Panc1 (cell line): ENCODE measurements around the gene CAMK2A. TPM values are rescaled to one million over a fixed set of nuclear protein-coding genes. Genes with fewer than 3 reads are reported as not detected.

Experiments used
- ATAC-seq: fragments of 200-7000 bp; cut with Tn5 transposase; 2 replicates; pipeline ENCODE4 v1.9.1; 2020; ENCODE audit warnings: mild to moderate bottlenecking, moderate library complexity
- BruUV-seq: library from RNA; stranded (reverse); fragments of 400-500 nt; replicated peaks from 2 replicates; lab custom pipeline; 2021; lab: Mats Ljungman, UMichigan
- CTCF ChIA-PET: fragments of 300-600 bp; sonication (Branson Sonifier 250); formaldehyde crosslinking; loops from one replicate; lab custom pipeline; 2022; ENCODE audit warnings: antibody characterized with exemption; lab: Charles Lee
- POLR2A ChIA-PET: fragments of 300-600 bp; sonication (Branson Sonifier 250); formaldehyde crosslinking; loops from one replicate; lab custom pipeline; 2022; ENCODE audit warnings: antibody characterized with exemption; lab: Charles Lee
- DNase-seq: peaks from one replicate; pipeline ENCODE4 v3.0.0-alpha.2; 2010; ENCODE audit warnings: low read depth, low spot score
- H3K27ac ChIP-seq: 2 replicates; pipeline ENCODE4 v1.5.1; 2011; ENCODE audit warnings: mild to moderate bottlenecking, low read length, inconsistent platforms
- H3K27me3 ChIP-seq: fragments of 200-500 bp; sonication (Bioruptor generic); 2 replicates; pipeline ENCODE4 v1.6.0; 2014; ENCODE audit warnings: low read length, inconsistent platforms; ENCODE audit not compliant: control insufficient read depth, insufficient read depth
- H3K36me3 ChIP-seq: fragments of 200-500 bp; sonication (Bioruptor generic); 2 replicates; pipeline ENCODE4 v1.5.1; 2014; ENCODE audit warnings: inconsistent platforms, mild to moderate bottlenecking, low read length, moderate library complexity; ENCODE audit not compliant: control insufficient read depth, insufficient read depth
- H3K4me1 ChIP-seq: 2 replicates; pipeline ENCODE4 v1.5.1; 2011; ENCODE audit warnings: inconsistent platforms, mild to moderate bottlenecking, low read length, moderate library complexity; ENCODE audit not compliant: control insufficient read depth, insufficient read depth
- H3K4me3 ChIP-seq, 2 experiments: 2 replicates each; pipeline ENCODE4 v1.5.1; 2011 to 2012; ENCODE audit warnings: low read depth in 2 of 2, low read length in 2 of 2, mild to moderate bottlenecking in 2 of 2, inconsistent platforms in 1 of 2, moderate library complexity in 1 of 2
- H3K9me3 ChIP-seq: fragments of 200-500 bp; sonication (Bioruptor generic); 2 replicates; pipeline ENCODE4 v1.5.1; 2014; ENCODE audit warnings: low read depth, mild to moderate bottlenecking, inconsistent platforms, low read length, moderate library complexity; ENCODE audit not compliant: control insufficient read depth, insufficient read depth
- CTCF ChIP-seq: fragments of 450-650 bp; IDR thresholded peaks from 2 replicates; pipeline ENCODE4 v1.5.1; 2017; ENCODE audit warnings: mild to moderate bottlenecking
- POLR2AphosphoS5 ChIP-seq: IDR thresholded peaks from 2 replicates; pipeline ENCODE4 v1.6.1; 2012; ENCODE audit warnings: mild to moderate bottlenecking, low read depth, low read length, moderate library complexity
- REST ChIP-seq, 2 experiments: IDR thresholded peaks; 2 replicates each; pipeline ENCODE4 v1.6.1; 2011 to 2012; ENCODE audit warnings: low read depth in 2 of 2, control low read depth in 1 of 2, low read length in 1 of 2, mild to moderate bottlenecking in 1 of 2, moderate library complexity in 1 of 2; ENCODE audit not compliant: insufficient read depth in 1 of 2
- SIN3A ChIP-seq: IDR thresholded peaks from 2 replicates; pipeline ENCODE4 v1.6.1; 2012; ENCODE audit warnings: low read depth, mild to moderate bottlenecking, low read length, moderate library complexity, borderline replicate concordance; ENCODE audit not compliant: insufficient read depth
- TCF7L2 ChIP-seq: IDR thresholded peaks from 2 replicates; pipeline ENCODE4 v1.6.1; 2011; ENCODE audit warnings: mild to moderate bottlenecking, low read depth, low read length, inconsistent platforms
- in situ Hi-C: cut with HindIII; loops from 2 replicates; pipeline ENCODE4 v1.10.0; 2016; ENCODE audit warnings: low sequenced_read_pairs, low pct_unique_long_range_greater_than_20kb
- intact Hi-C: fragments of 100-400 bp; cut with micrococcal nuclease; formaldehyde crosslinking; loops from one replicate; pipeline ENCODE4 v1.10.0; 2022; ENCODE audit not compliant: unreplicated experiment
- total RNA-seq: library from RNA; stranded (reverse); gene quantifications from one replicate; pipeline ENCODE4 v1.2.1, GENCODE V29; 2021; ENCODE audit not compliant: unreplicated experiment

The CAMK2A gene
- total RNA-seq, 1 experiment from 2014 or later: 0.51 TPM

- TF ChIP-seq SIN3A: no peak
- TF ChIP-seq REST (IDR thresholded peaks at IDR 0.05; ENCODE audit: insufficient read depth in 1 of 2, low read depth in 2 of 2, low read length in 1 of 2): no peak
- TF ChIP-seq CTCF: no peak
- TF ChIP-seq POLR2AphosphoS5: no peak
- no peak for TF ChIP-seq TCF7L2
- Histone ChIP-seq H3K27ac (no peak overlapping the region), H3K27me3 (no peaks in the 10 kb centered on the region), H3K9me3 (no peaks in the 10 kb centered on the region), H3K4me1 (no peaks in the 10 kb centered on the region), H3K36me3 (no peaks in the 10 kb centered on the region), H3K4me3 (no peak overlapping the region)
- ChIA-PET POLR2A (no interaction called here), CTCF (no interaction called here)
- ATAC-seq (no peak), DNase-seq (no peak)
- BruUV-seq: no TSS peak
- intact Hi-C loops (no loop called here), in situ Hi-C loops (no loop called here)
Measured at GRCh38 chr5:150327139-150327538, 37.6 kb upstream of the CAMK2A start.

- H3K4me1 ChIP-seq: no peaks in the 10 kb centered on the region
- H3K27me3 ChIP-seq: no peaks in the 10 kb centered on the region
- H3K27ac ChIP-seq: no peak overlapping the region
- intact Hi-C loops (no loop called here), in situ Hi-C loops (no loop called here)
- no peak overlapping the region for H3K4me3 ChIP-seq
- no peaks in the 10 kb centered on the region for H3K36me3 ChIP-seq
- H3K9me3 ChIP-seq: no peaks in the 10 kb centered on the region
- DNase-seq (no peak), ATAC-seq (no peak)
- TF ChIP-seq REST (IDR thresholded peaks at IDR 0.05; ENCODE audit: insufficient read depth in 1 of 2, low read depth in 2 of 2, low read length in 1 of 2) (no peak), POLR2AphosphoS5 (no peak), SIN3A (no peak), TCF7L2 (no peak), CTCF (no peak)
- ChIA-PET CTCF (no interaction called here), POLR2A (no interaction called here)
- BruUV-seq: no TSS peak
Measured at GRCh38 chr5:150326707-150327106, 37.1 kb upstream of the CAMK2A start.
